Spleen (tissue), 11 donors: ENCODE data around the gene PPP1R3G. TPM values are rescaled to one million over a fixed set of nuclear protein-coding genes. Genes with fewer than 3 reads are reported as not detected.

ENCODE experiments used
- DNase-seq: peaks from one replicate; pipeline ENCODE4 v3.0.0-alpha.2; 2020
- H3K27ac ChIP-seq, 8 donors: fragments of 200-600 bp; sonication (generic) in 7 of 8; 1 replicate in 4 of 8; 2 replicates in 4 of 8; pipeline versions ENCODE4 v1.5.0 to v1.8.0; 2016 to 2021; ENCODE audit warnings: inconsistent platforms in 4 of 8, mild to moderate bottlenecking in 4 of 8, moderate library complexity in 1 of 8
- H3K27me3 ChIP-seq, 7 donors: fragments of 200-600 bp; sonication (generic) in 6 of 7; replicated peaks in 1 of 7; 1 replicate in 4 of 7; 2 replicates in 3 of 7; pipeline versions ENCODE4 v1.5.0 to v1.8.0; 2016 to 2021; ENCODE audit warnings: inconsistent platforms in 3 of 7, mild to moderate bottlenecking in 1 of 7
- H3K36me3 ChIP-seq, 6 donors: fragments of 200-600 bp; sonication (generic) in 5 of 6; 1 replicate in 4 of 6; 2 replicates in 2 of 6; pipeline versions ENCODE4 v1.5.0 to v1.8.0; 2016 to 2021; ENCODE audit warnings: inconsistent platforms in 2 of 6
- H3K4me1 ChIP-seq, 6 donors: fragments of 200-600 bp; sonication (generic) in 5 of 6; 1 replicate in 3 of 6; 2 replicates in 3 of 6; pipeline versions ENCODE4 v1.5.0 to v1.8.0; 2016 to 2021; ENCODE audit warnings: inconsistent platforms in 3 of 6
- H3K4me3 ChIP-seq, 8 donors: fragments of 200-600 bp; sonication (generic) in 7 of 8; 1 replicate in 4 of 8; 2 replicates in 4 of 8; pipeline versions ENCODE4 v1.5.0 to v1.8.0; 2016 to 2021; ENCODE audit warnings: inconsistent platforms in 4 of 8, mild to moderate bottlenecking in 4 of 8, moderate library complexity in 2 of 8
- H3K9me3 ChIP-seq, 8 donors: fragments of 200-600 bp; sonication (generic) in 7 of 8; 1 replicate in 4 of 8; 2 replicates in 4 of 8; pipeline versions ENCODE4 v1.5.0 to v1.8.0; 2016 to 2021; ENCODE audit warnings: inconsistent platforms in 4 of 8
- POLR2A ChIP-seq, 3 donors: fragments of 450-650 bp; IDR thresholded peaks; one replicate each; pipeline ENCODE4 v1.5.1; 2017; ENCODE audit warnings: antibody characterized with exemption in 3 of 3, mild to moderate bottlenecking in 1 of 3
- POLR2AphosphoS5 ChIP-seq, 3 donors: sonication (generic); formaldehyde crosslinking; IDR thresholded peaks; one replicate each; pipeline ENCODE4 v1.5.1; 2017; ENCODE audit warnings: antibody characterized with exemption in 3 of 3
- whole genome bisulfite sequencing, 5 donors: extraction: QIAGEN DNeasy Blood & Tissue Kit in 3 of 5; methylation state at CpG; one replicate each; pipeline versions ENCODE4 v1.1.5 to v1.1.7; 2013 to 2018; 5-methylcytosine and 5-hydroxymethylcytosine counted together
- intact Hi-C: fragments of 100-400 bp; cut with DNase I; formaldehyde crosslinking; loops from one replicate; pipeline ENCODE4 v1.15.0; 2023; ENCODE audit warnings: low total_unique reads
- polyA plus RNA-seq, 3 donors: library from polyadenylated mRNA; stranded (reverse); fragments of 200-250 nt; gene quantifications; one replicate each; pipeline ENCODE4 v1.2.1, GENCODE V29; 2013
- total RNA-seq, 7 donors: library from RNA; depleted of rRNA in 3 of 7; stranded (reverse); fragments of >200 nt in 3 of 7; fragmentation: NEBNext Ultra II Directional in 4 of 7; extraction: Animal tissue kit (Norgen Biotek cat#: 25700) in 4 of 7; gene quantifications; one replicate each; pipeline versions ENCODE4 v1.1.0 to v1.2.1, GENCODE V29; 2016 to 2021
- TF ChIP-seq, protein P1 (sequence below), 11 experiments: fragments of 200-600 bp in 7 of 11; fragments of 450-650 bp in 4 of 11; sonication (generic) in 4 of 11; IDR thresholded peaks in 8 of 11; conservative IDR thresholded peaks in 3 of 11; 1 replicate in 7 of 11; 2 replicates in 4 of 11; pipeline versions ENCODE4 v1.4.0 to v1.8.0; 2016 to 2021; ENCODE audit warnings: antibody characterized with exemption in 11 of 11, inconsistent platforms in 4 of 11, mild to moderate bottlenecking in 1 of 11
- donor health status: healthy with polysubstance abuse.
- donor health status: DM: no; HTN: no; CAD: no; lungs with moderate emphysema.
- donor health status: DM: no; HTN: no; CAD: no.
- donor health status: Bipolar disorder and iron deficiency.
- donor health status: healthy.
- donor health status: DM: no; HTN: no; CAD: no.
- donor health status: DM: yes; HTN: yes; CAD: no.

The PPP1R3G gene
- total and polyA plus RNA-seq, 10 donors, result 0.54 to 10.1 (median 4.5) TPM

GRCh38 chr6:5102267-5102970 is 17.3 kb downstream of the PPP1R3G start:
- no peak overlapping the region for H3K27ac ChIP-seq
- no peak for TF ChIP-seq POLR2A (IDR thresholded peaks at IDR 0.05)
- TF ChIP-seq POLR2AphosphoS5 (IDR thresholded peaks at IDR 0.05), result no peak
- TF ChIP-seq, protein P1, sequence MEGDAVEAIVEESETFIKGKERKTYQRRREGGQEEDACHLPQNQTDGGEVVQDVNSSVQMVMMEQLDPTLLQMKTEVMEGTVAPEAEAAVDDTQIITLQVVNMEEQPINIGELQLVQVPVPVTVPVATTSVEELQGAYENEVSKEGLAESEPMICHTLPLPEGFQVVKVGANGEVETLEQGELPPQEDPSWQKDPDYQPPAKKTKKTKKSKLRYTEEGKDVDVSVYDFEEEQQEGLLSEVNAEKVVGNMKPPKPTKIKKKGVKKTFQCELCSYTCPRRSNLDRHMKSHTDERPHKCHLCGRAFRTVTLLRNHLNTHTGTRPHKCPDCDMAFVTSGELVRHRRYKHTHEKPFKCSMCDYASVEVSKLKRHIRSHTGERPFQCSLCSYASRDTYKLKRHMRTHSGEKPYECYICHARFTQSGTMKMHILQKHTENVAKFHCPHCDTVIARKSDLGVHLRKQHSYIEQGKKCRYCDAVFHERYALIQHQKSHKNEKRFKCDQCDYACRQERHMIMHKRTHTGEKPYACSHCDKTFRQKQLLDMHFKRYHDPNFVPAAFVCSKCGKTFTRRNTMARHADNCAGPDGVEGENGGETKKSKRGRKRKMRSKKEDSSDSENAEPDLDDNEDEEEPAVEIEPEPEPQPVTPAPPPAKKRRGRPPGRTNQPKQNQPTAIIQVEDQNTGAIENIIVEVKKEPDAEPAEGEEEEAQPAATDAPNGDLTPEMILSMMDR (IDR thresholded peaks at IDR 0.05 in 8 of 11, conservative IDR thresholded peaks at IDR 0.05 in 3 of 11), result no peak

DNA sequence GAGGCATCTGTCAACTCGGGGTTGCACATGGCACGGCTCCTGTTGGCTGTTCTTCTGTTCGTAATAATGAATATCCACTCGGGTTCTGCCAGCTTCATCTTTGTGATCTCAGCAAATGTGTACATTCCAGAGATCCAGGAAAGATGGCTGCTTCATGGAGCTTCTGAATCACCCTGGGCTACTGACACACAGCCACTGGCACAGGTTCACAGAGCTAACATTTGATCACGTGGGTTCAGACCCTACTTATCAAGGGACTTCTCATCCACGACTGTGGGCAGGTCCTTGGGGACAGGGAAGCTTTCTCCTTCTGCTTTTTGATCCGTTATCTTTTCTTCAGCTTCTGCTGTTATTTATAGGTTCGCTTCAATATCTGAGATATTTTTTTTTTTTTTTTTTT is 18.1 kb downstream of the PPP1R3G start:
- WGBS, 5 donors, result 72 to 82% (median 77%) methylated on average over 8 of the region's 8 CpGs
- intact Hi-C loops, result no loop called here

More at GRCh38 chr6:5102267-5102970, 17.3 kb downstream of the PPP1R3G start:
- Histone ChIP-seq H3K4me3 (no peak overlapping the region), H3K4me1 (no peaks in the 10 kb centered on the region), H3K36me3 (peaks cover 0 to 3% (median 0%) of the 10 kb centered on the region in 6 donors), H3K27me3 (no peaks in the 10 kb centered on the region), H3K9me3 (no peaks in the 10 kb centered on the region)
- DNase-seq, result no peak
- WGBS, 5 donors, result 84 to 86% (median 85%) methylated on average over 8 of the region's 8 CpGs
- intact Hi-C loops, result no loop called here

GRCh38 chr6:5104667-5105066 is 19.5 kb downstream of the PPP1R3G start:
- Histone ChIP-seq H3K9me3 (no peaks in the 10 kb centered on the region), H3K4me1 (no peaks in the 10 kb centered on the region), H3K36me3 (peaks cover 0 to 26% (median 3%) of the 10 kb centered on the region in 6 donors), H3K27ac (no peak overlapping the region), H3K27me3 (no peaks in the 10 kb centered on the region), H3K4me3 (no peak overlapping the region)
- TF ChIP-seq, protein P1 (IDR thresholded peaks at IDR 0.05 in 8 of 11, conservative IDR thresholded peaks at IDR 0.05 in 3 of 11), result no peak
- no peak for TF ChIP-seq POLR2A (IDR thresholded peaks at IDR 0.05)
- no peak for TF ChIP-seq POLR2AphosphoS5 (IDR thresholded peaks at IDR 0.05)
- DNase-seq, result no peak
- intact Hi-C loops, result no loop called here
- WGBS, 5 donors, result 90 to 96% (median 92%) methylated on average over 6 of the region's 6 CpGs

More for the DNA sequence above, 18.1 kb downstream of the PPP1R3G start:
- Histone ChIP-seq H3K27me3 (no peaks in the 10 kb centered on the region), H3K4me1 (no peaks in the 10 kb centered on the region), H3K27ac (no peak overlapping the region), H3K9me3 (no peaks in the 10 kb centered on the region), H3K36me3 (peaks cover 0 to 12% (median under 1%) of the 10 kb centered on the region in 6 donors), H3K4me3 (no peak overlapping the region)
- TF ChIP-seq, protein P1 (IDR thresholded peaks at IDR 0.05 in 8 of 11, conservative IDR thresholded peaks at IDR 0.05 in 3 of 11), result no peak
- TF ChIP-seq POLR2AphosphoS5 (IDR thresholded peaks at IDR 0.05) (no peak), POLR2A (IDR thresholded peaks at IDR 0.05) (no peak)
- no peak for DNase-seq

DNA sequence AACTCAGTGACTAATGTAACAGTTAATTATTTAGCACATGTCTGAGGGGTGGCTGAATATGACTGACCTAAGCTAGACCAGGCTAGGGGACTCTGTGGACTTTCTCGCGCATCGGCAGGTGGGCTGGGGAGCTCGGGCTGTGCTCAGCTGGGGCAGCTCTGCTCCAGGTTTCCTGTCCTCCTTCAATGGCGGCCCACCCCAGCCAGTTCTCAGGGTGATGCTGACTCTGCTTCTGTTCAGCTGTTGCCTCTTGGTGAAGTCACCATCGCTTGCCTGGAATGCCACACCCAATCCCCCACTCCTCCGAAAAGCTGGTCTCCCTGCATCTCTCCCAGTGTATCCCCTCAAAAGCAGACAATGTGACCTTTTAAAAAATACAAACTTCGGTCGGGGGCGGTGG is 20.0 kb downstream of the PPP1R3G start:
- no peak overlapping the region for H3K4me3 ChIP-seq
- TF ChIP-seq POLR2A (IDR thresholded peaks at IDR 0.05) (no peak), POLR2AphosphoS5 (IDR thresholded peaks at IDR 0.05) (no peak)
- TF ChIP-seq, protein P1 (IDR thresholded peaks at IDR 0.05 in 8 of 11, conservative IDR thresholded peaks at IDR 0.05 in 3 of 11), result no peak
- WGBS, 5 donors, result 91 to 98% (median 96%) methylated on average over 10 of the region's 10 CpGs
- intact Hi-C loops, result no loop called here
- H3K9me3 ChIP-seq, result no peaks in the 10 kb centered on the region
- no peaks in the 10 kb centered on the region for H3K27me3 ChIP-seq
- no peaks in the 10 kb centered on the region for H3K4me1 ChIP-seq
- H3K27ac ChIP-seq, result no peak overlapping the region
- H3K36me3 ChIP-seq, result peaks cover 0 to 31% (median 3%) of the 10 kb centered on the region in 6 donors
- no peak for DNase-seq
